ENCODE measurements around the gene POC1B.

POC1B gene

DNA sequence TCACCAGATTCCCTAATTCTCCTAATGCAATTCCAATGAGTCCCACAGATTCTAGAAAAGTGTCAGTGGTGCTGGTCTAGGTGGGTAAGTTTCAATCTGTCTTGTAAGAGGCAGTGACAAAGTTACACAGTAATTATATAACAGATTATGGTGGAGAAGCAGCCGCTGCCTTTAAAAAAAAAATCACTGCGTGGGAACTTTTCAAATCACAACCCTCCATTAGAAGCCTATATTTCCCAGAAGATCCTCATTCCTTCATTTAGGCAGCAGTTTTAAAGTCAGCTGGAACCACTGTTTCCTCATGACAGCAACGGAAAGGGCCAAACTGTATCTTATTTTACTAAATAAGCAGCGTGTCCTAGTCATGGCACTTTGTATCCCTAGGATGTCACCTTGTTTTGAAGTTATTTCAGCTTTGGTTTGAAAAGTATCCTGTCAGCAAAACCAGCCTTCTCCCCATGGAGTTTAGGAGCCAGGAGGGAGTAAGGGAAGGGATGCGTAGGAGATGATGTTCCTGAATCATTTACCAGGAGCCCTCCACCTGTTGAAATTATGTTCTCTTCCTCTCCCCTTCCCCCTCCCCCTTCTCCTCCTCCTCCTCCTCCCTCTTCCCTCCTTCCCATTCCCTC lies 145.9 kb downstream of the POC1B start:
- no peak for DNase-seq

- DNase-seq: no peak
Measured at GRCh38 chr12:89379148-89379838, 146.6 kb downstream of the POC1B start.

GRCh38 chr12:89376844-89377243 lies 149.0 kb downstream of the POC1B start:
- no peak for DNase-seq

- no peak for DNase-seq
Measured at GRCh38 chr12:89376202-89376529, 149.7 kb downstream of the POC1B start.

GRCh38 chr12:89373763-89374572 lies 151.9 kb downstream of the POC1B start:
- DNase-seq: no peak

DNA sequence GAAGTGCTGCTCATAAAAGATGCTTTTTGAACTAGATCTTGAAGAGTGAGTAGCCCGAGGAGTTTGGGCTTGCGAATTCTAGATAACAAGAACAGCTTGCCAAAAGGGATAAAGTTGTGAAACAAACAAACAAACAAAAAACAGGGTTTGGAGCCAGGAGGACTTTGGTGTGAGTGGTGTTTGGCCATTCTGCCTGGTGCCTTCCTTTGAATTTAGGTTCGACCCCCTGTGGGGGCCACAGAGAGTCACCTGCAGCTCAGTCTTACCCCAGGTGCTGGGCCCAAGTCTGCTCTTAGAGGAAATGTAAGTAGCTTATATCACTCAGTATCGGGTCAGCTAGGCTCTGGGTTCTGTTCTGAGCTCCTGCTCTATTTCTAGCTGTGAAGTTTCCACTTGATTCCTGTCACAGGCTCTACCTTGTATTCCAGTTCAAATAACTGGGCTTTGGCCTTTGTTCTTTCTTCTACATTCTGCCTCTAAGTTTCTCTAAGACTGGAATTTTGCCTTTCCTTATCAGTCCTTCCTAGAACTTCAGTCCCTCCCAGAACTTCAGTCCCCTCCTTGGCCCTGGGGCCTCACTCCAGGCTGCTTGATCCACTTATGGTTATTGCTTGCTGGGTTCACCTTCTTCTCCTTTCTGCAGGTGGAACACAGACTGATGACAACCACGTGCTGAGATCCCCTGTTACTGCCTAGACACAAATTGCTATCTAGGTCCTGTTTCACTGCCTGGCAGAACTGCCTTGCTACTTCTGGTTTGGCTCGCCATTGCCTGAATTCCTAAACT lies 153.1 kb downstream of the POC1B start:
- no peak for DNase-seq

DNA sequence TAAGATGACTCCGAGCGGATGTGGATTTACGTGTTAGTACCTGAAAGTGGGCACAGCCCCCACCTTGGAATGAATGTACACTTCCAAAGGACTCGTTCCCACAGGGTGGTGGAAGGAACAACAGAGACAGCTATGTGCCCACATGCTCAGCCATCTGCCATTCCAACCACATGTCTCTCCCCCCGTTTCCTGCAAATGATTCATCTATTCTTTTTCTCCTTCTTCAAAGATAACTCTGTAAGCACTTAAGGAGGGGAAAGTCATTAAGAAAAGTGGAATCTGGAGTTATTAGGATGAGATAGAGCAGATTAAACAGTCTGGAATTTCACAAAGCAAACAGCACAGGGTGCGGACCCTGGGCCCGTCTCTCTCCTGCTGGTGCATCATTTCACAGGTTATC lies 155.0 kb downstream of the POC1B start:
- no peak for DNase-seq

- DNase-seq: no peak
Measured at GRCh38 chr12:89370421-89370831, 155.4 kb downstream of the POC1B start.
